Astrocyte (in vitro differentiated cells and primary cell): ENCODE measurements around the gene CFAP161. TPM values are rescaled to one million over a fixed set of nuclear protein-coding genes. Genes with fewer than 3 reads are reported as not detected.
A peak's percentile ranks its signal among the peaks of the same experiment; 100 is the strongest.

Experiments
- DNase-seq: peaks from one replicate; pipeline ENCODE4 v3.0.0-alpha.2; 2010; ENCODE audit warnings: low read depth
- FAIRE-seq: peaks from 2 replicates; lab custom pipeline; 2011; peaks lifted over from hg19 to GRCh38; lab: Jason Lieb, UNC
- H2AFZ ChIP-seq: 2 replicates; pipeline ENCODE4 v1.6.0; 2012; ENCODE audit warnings: low read depth, low read length, inconsistent platforms
- H3K27ac ChIP-seq: 2 replicates; pipeline ENCODE4 v1.5.1; 2011; ENCODE audit warnings: low read depth, low read length, inconsistent platforms
- H3K27me3 ChIP-seq: 2 replicates; pipeline ENCODE4 v1.6.0; 2011; ENCODE audit warnings: low read length, inconsistent platforms; ENCODE audit not compliant: insufficient read depth
- H3K36me3 ChIP-seq: 2 replicates; pipeline ENCODE4 v1.5.1; 2011; ENCODE audit warnings: low read length, inconsistent platforms; ENCODE audit not compliant: insufficient read depth
- H3K4me1 ChIP-seq: 2 replicates; pipeline ENCODE4 v1.5.1; 2011; ENCODE audit warnings: low read length, inconsistent platforms; ENCODE audit not compliant: insufficient read depth
- H3K4me2 ChIP-seq: 2 replicates; pipeline ENCODE4 v1.6.0; 2012; ENCODE audit warnings: low read length, inconsistent platforms
- H3K4me3 ChIP-seq: 2 replicates; pipeline ENCODE4 v1.5.1; 2011; ENCODE audit warnings: low read depth, mild to moderate bottlenecking, low read length, inconsistent platforms; ENCODE audit not compliant: insufficient read depth
- H3K79me2 ChIP-seq: 2 replicates; pipeline ENCODE4 v1.6.0; 2012; ENCODE audit warnings: mild to moderate bottlenecking, low read length, inconsistent platforms; ENCODE audit not compliant: insufficient read depth
- H3K9ac ChIP-seq: 2 replicates; pipeline ENCODE4 v1.6.0; 2012; ENCODE audit warnings: mild to moderate bottlenecking, low read length, inconsistent platforms
- H3K9me3 ChIP-seq: 2 replicates; pipeline ENCODE4 v1.5.1; 2012; ENCODE audit warnings: low read depth, mild to moderate bottlenecking, low read length, inconsistent platforms; ENCODE audit not compliant: insufficient read depth
- H4K20me1 ChIP-seq: 2 replicates; pipeline ENCODE4 v1.6.0; 2012; ENCODE audit warnings: low read length, inconsistent platforms; ENCODE audit not compliant: insufficient read depth
- H3K27ac Mint-ChIP-seq: one replicate; pipeline ENCODE4 v1.8.0; 2021; ENCODE audit warnings: mild to moderate bottlenecking, mixed read lengths; ENCODE audit not compliant: unreplicated experiment
- H3K27me3 Mint-ChIP-seq: one replicate; pipeline ENCODE4 v1.8.0; 2021; ENCODE audit warnings: low read depth, mixed read lengths; ENCODE audit not compliant: unreplicated experiment
- H3K36me3 Mint-ChIP-seq: one replicate; pipeline ENCODE4 v1.8.0; 2021; ENCODE audit warnings: low read depth, mixed read lengths; ENCODE audit not compliant: unreplicated experiment
- H3K4me1 Mint-ChIP-seq: one replicate; pipeline ENCODE4 v1.8.0; 2021; ENCODE audit warnings: low read depth, mixed read lengths; ENCODE audit not compliant: unreplicated experiment
- H3K4me3 Mint-ChIP-seq: one replicate; pipeline ENCODE4 v1.8.0; 2021; ENCODE audit warnings: mild to moderate bottlenecking, moderate library complexity, mixed read lengths; ENCODE audit not compliant: unreplicated experiment
- H3K9me3 Mint-ChIP-seq: one replicate; pipeline ENCODE4 v1.8.0; 2021; ENCODE audit warnings: mild to moderate bottlenecking, mixed read lengths; ENCODE audit not compliant: unreplicated experiment
- EZH2 ChIP-seq: IDR thresholded peaks from 2 replicates; pipeline ENCODE4 v1.6.1; 2012; ENCODE audit warnings: mild to moderate bottlenecking, low read length, inconsistent platforms; ENCODE audit not compliant: insufficient read depth
- total RNA-seq: library from RNA; stranded (reverse); gene quantifications from 2 replicates; pipeline ENCODE4 v1.2.1, GENCODE V29; 2021
- TF ChIP-seq, protein P1 (sequence below): IDR thresholded peaks from 2 replicates; pipeline ENCODE4 v1.5.1; 2011; ENCODE audit warnings: low read depth, mild to moderate bottlenecking, inconsistent platforms, low read length, moderate library complexity; ENCODE audit not compliant: insufficient read depth

The CFAP161 gene
- total RNA-seq, 1 donor from 2014 or later, result 0.27 TPM

DNA sequence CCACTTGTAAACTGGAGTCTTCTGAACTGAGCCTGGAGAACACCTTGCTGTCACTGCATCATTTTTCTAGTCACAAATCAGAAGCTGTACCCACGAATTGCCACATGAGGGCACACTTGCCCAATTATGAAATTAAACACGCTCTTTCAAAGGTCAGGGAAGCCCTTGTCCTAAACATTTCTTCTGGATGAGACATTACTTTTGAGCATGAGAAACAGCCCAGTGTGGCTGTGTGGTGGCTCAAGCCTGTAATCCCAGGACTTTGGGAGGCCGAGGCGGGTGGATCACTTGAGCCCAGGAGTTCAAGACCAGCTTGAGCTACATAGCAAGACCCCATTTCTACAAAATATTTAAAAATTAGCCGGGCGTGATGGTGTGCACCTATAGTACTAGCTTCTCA, 27.5 kb upstream of the CFAP161 start:
- Mint-ChIP-seq H3K9me3 (no peaks in the 10 kb centered on the region), H3K36me3 (no peaks in the 10 kb centered on the region), H3K27me3 (peaks cover 6% of the 10 kb centered on the region), H3K4me3 (peak overlapping the region; percentile 34), H3K27ac (peak overlapping the region; percentile 35), H3K4me1 (no peaks in the 10 kb centered on the region)
- peaks cover 26% of the 10 kb centered on the region for H3K27me3 ChIP-seq
- no peaks in the 10 kb centered on the region for H3K36me3 ChIP-seq
- no peak overlapping the region for H3K9ac ChIP-seq
- DNase-seq (peak; percentile 64), FAIRE-seq (peak; percentile 52)
- H2AFZ ChIP-seq, result no peak overlapping the region
- H3K4me2 ChIP-seq, result no peak overlapping the region
- H3K79me2 ChIP-seq, result no peaks in the 10 kb centered on the region
- H3K27ac ChIP-seq, result no peak overlapping the region
- H3K4me3 ChIP-seq, result no peak overlapping the region
- no peak for TF ChIP-seq EZH2
- TF ChIP-seq, protein P1, sequence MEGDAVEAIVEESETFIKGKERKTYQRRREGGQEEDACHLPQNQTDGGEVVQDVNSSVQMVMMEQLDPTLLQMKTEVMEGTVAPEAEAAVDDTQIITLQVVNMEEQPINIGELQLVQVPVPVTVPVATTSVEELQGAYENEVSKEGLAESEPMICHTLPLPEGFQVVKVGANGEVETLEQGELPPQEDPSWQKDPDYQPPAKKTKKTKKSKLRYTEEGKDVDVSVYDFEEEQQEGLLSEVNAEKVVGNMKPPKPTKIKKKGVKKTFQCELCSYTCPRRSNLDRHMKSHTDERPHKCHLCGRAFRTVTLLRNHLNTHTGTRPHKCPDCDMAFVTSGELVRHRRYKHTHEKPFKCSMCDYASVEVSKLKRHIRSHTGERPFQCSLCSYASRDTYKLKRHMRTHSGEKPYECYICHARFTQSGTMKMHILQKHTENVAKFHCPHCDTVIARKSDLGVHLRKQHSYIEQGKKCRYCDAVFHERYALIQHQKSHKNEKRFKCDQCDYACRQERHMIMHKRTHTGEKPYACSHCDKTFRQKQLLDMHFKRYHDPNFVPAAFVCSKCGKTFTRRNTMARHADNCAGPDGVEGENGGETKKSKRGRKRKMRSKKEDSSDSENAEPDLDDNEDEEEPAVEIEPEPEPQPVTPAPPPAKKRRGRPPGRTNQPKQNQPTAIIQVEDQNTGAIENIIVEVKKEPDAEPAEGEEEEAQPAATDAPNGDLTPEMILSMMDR, result peak; percentile 88
- H3K9me3 ChIP-seq, result no peaks in the 10 kb centered on the region
- H4K20me1 ChIP-seq, result no peaks in the 10 kb centered on the region
- H3K4me1 ChIP-seq, result no peaks in the 10 kb centered on the region

GRCh38 chr15:81107889-81108288, 26.2 kb upstream of the CFAP161 start:
- no peak overlapping the region for H3K4me2 ChIP-seq
- H3K9me3 ChIP-seq, result no peaks in the 10 kb centered on the region
- no peak for FAIRE-seq

GRCh38 chr15:81108427-81108826, 25.6 kb upstream of the CFAP161 start:
- H3K9ac ChIP-seq, result no peak overlapping the region
- Mint-ChIP-seq H3K36me3 (no peaks in the 10 kb centered on the region), H3K4me1 (peaks cover 2% of the 10 kb centered on the region), H3K27ac (no peak overlapping the region), H3K27me3 (peaks cover 7% of the 10 kb centered on the region), H3K9me3 (no peaks in the 10 kb centered on the region), H3K4me3 (no peak overlapping the region)
- no peak overlapping the region for H3K27ac ChIP-seq
- no peaks in the 10 kb centered on the region for H3K79me2 ChIP-seq
- H3K4me3 ChIP-seq, result no peak overlapping the region
- no peak overlapping the region for H2AFZ ChIP-seq
- no peaks in the 10 kb centered on the region for H4K20me1 ChIP-seq
- FAIRE-seq (no peak), DNase-seq (no peak)
- TF ChIP-seq, protein P1, result peak; percentile 36
- no peak for TF ChIP-seq EZH2
- no peaks in the 10 kb centered on the region for H3K4me1 ChIP-seq
- no peaks in the 10 kb centered on the region for H3K9me3 ChIP-seq
- peaks cover 29% of the 10 kb centered on the region for H3K27me3 ChIP-seq
- H3K36me3 ChIP-seq, result no peaks in the 10 kb centered on the region
- no peak overlapping the region for H3K4me2 ChIP-seq

More at GRCh38 chr15:81107889-81108288, 26.2 kb upstream of the CFAP161 start:
- H3K27ac Mint-ChIP-seq, result no peak overlapping the region
- Histone ChIP-seq H3K79me2 (no peaks in the 10 kb centered on the region), H3K27me3 (peaks cover 29% of the 10 kb centered on the region), H3K4me3 (no peak overlapping the region), H3K36me3 (no peaks in the 10 kb centered on the region), H3K9ac (no peak overlapping the region), H3K4me1 (no peaks in the 10 kb centered on the region), H4K20me1 (no peaks in the 10 kb centered on the region), H3K27ac (no peak overlapping the region), H2AFZ (no peak overlapping the region)
- H3K4me3 Mint-ChIP-seq, result no peak overlapping the region
- no peaks in the 10 kb centered on the region for H3K9me3 Mint-ChIP-seq
- DNase-seq, result no peak
- TF ChIP-seq, protein P1, result no peak
- TF ChIP-seq EZH2, result no peak
- H3K4me1 Mint-ChIP-seq, result no peaks in the 10 kb centered on the region
- H3K36me3 Mint-ChIP-seq, result no peaks in the 10 kb centered on the region
- H3K27me3 Mint-ChIP-seq, result peaks cover 7% of the 10 kb centered on the region
